Measurements from ENCODE around the gene PDLIM4. TPM values are rescaled to one million over a fixed set of nuclear protein-coding genes. Genes with fewer than 3 reads are reported as not detected.

PDLIM4 gene
- total RNA-seq, 1 experiment from 2014 or later: 65.4 TPM

- Histone ChIP-seq H3K4me1 (peaks cover 29% of the 10 kb centered on the region), H3K27ac (no peak overlapping the region), H3K36me3 (peaks cover 31% of the 10 kb centered on the region), H3K27me3 (no peaks in the 10 kb centered on the region), H3K4me3 (no peak overlapping the region), H3K9me3 (replicated peaks) (no peaks in the 10 kb centered on the region)
- peak; percentile 64 to 80 for DNase-seq
Measured at GRCh38 chr5:132272311-132273210, 15.1 kb downstream of the PDLIM4 start.

- Histone ChIP-seq H3K27me3 (no peaks in the 10 kb centered on the region), H3K4me1 (peaks cover 24% of the 10 kb centered on the region), H3K9me3 (replicated peaks) (no peaks in the 10 kb centered on the region), H3K4me3 (no peak overlapping the region), H3K27ac (no peak overlapping the region), H3K36me3 (peaks cover 26% of the 10 kb centered on the region)
- DNase-seq: no peak
Measured at GRCh38 chr5:132273631-132274030, 16.1 kb downstream of the PDLIM4 start.

- no peaks in the 10 kb centered on the region for H3K27me3 ChIP-seq
- DNase-seq: no peak
- peaks cover 23% of the 10 kb centered on the region for H3K36me3 ChIP-seq
- H3K4me3 ChIP-seq: no peak overlapping the region
- H3K27ac ChIP-seq: no peak overlapping the region
- no peaks in the 10 kb centered on the region for H3K9me3 ChIP-seq (replicated peaks)
- peaks cover 24% of the 10 kb centered on the region for H3K4me1 ChIP-seq
Measured at GRCh38 chr5:132274050-132274792, 16.7 kb downstream of the PDLIM4 start.

GRCh38 chr5:132275367-132276220 is 18.1 kb downstream of the PDLIM4 start:
- no peak overlapping the region for H3K27ac ChIP-seq
- H3K27me3 ChIP-seq: no peaks in the 10 kb centered on the region
- no peaks in the 10 kb centered on the region for H3K9me3 ChIP-seq (replicated peaks)
- no peak for DNase-seq
- H3K36me3 ChIP-seq: peaks cover 19% of the 10 kb centered on the region
- no peak overlapping the region for H3K4me3 ChIP-seq
- H3K4me1 ChIP-seq: peaks cover 15% of the 10 kb centered on the region

- peaks cover 11% of the 10 kb centered on the region for H3K36me3 ChIP-seq
- no peaks in the 10 kb centered on the region for H3K9me3 ChIP-seq (replicated peaks)
- DNase-seq: no peak
- peaks cover 15% of the 10 kb centered on the region for H3K4me1 ChIP-seq
- H3K27me3 ChIP-seq: no peaks in the 10 kb centered on the region
- no peak overlapping the region for H3K27ac ChIP-seq
- no peak overlapping the region for H3K4me3 ChIP-seq
Measured at GRCh38 chr5:132277256-132277655, 19.8 kb downstream of the PDLIM4 start.

GRCh38 chr5:132277971-132278853 is 20.7 kb downstream of the PDLIM4 start:
- Histone ChIP-seq H3K27me3 (no peaks in the 10 kb centered on the region), H3K27ac (no peak overlapping the region), H3K9me3 (replicated peaks) (no peaks in the 10 kb centered on the region), H3K4me3 (no peak overlapping the region), H3K4me1 (peaks cover 23% of the 10 kb centered on the region), H3K36me3 (0 out of 2 replicates have a peak, but pooled peaks cover 5% of the 10 kb centered on the region)
- no peak for DNase-seq

- peak overlapping the region; percentile 9; the same call in 1 of the 2 replicates for H3K27ac ChIP-seq
- H3K9me3 ChIP-seq (replicated peaks): no peaks in the 10 kb centered on the region
- no peaks in the 10 kb centered on the region for H3K27me3 ChIP-seq
- H3K36me3 ChIP-seq: no peaks in the 10 kb centered on the region
- no peak overlapping the region for H3K4me3 ChIP-seq
- H3K4me1 ChIP-seq: peaks cover 29% of the 10 kb centered on the region
- no peak for DNase-seq
Measured at GRCh38 chr5:132279801-132280200, 22.3 kb downstream of the PDLIM4 start.

- H3K4me3 ChIP-seq: no peak overlapping the region
- H3K36me3 ChIP-seq: no peaks in the 10 kb centered on the region
- DNase-seq: no peak
- no peaks in the 10 kb centered on the region for H3K27me3 ChIP-seq
- H3K9me3 ChIP-seq (replicated peaks): no peaks in the 10 kb centered on the region
- H3K27ac ChIP-seq: no peak overlapping the region
- peaks cover 29% of the 10 kb centered on the region for H3K4me1 ChIP-seq
Measured at GRCh38 chr5:132280371-132281240, 23.1 kb downstream of the PDLIM4 start.

- Histone ChIP-seq H3K4me1 (peaks cover 29% of the 10 kb centered on the region), H3K36me3 (no peaks in the 10 kb centered on the region), H3K4me3 (no peak overlapping the region), H3K27me3 (no peaks in the 10 kb centered on the region), H3K27ac (no peak overlapping the region), H3K9me3 (replicated peaks) (no peaks in the 10 kb centered on the region)
- DNase-seq: peak in 1 of 2 experiments; percentile 58
Measured at GRCh38 chr5:132281856-132282614, 24.5 kb downstream of the PDLIM4 start.

- Histone ChIP-seq H3K27me3 (no peaks in the 10 kb centered on the region), H3K27ac (peak overlapping the region; percentile 56), H3K4me3 (no peak overlapping the region), H3K9me3 (replicated peaks) (no peaks in the 10 kb centered on the region), H3K36me3 (no peaks in the 10 kb centered on the region), H3K4me1 (peaks cover 24% of the 10 kb centered on the region)
- peak; percentile 85 to 94 for DNase-seq
Measured at GRCh38 chr5:132283423-132284043, 26.0 kb downstream of the PDLIM4 start.

- Histone ChIP-seq H3K4me3 (no peak overlapping the region), H3K36me3 (no peaks in the 10 kb centered on the region), H3K4me1 (0 out of 2 replicates have a peak, but pooled peaks cover 2% of the 10 kb centered on the region), H3K27me3 (no peaks in the 10 kb centered on the region), H3K27ac (no peak overlapping the region), H3K9me3 (replicated peaks) (no peaks in the 10 kb centered on the region)
- no peak for DNase-seq
Measured at GRCh38 chr5:132289097-132289496, 31.6 kb downstream of the PDLIM4 start.

GRCh38 chr5:132291026-132291425 is 33.5 kb downstream of the PDLIM4 start:
- Histone ChIP-seq H3K4me1 (peaks cover 2% of the 10 kb centered on the region; the same call in 1 of the 2 replicates), H3K9me3 (replicated peaks) (no peaks in the 10 kb centered on the region), H3K36me3 (no peaks in the 10 kb centered on the region), H3K27ac (no peak overlapping the region), H3K27me3 (no peaks in the 10 kb centered on the region), H3K4me3 (no peak overlapping the region)
- DNase-seq: no peak

Data from SJCRH30 (cell line).